OCI-LY7 (cell line): ENCODE measurements around the gene SPNS1.

ENCODE experiments used
- CTCF ChIP-seq: fragments of 200-600 bp; sonication (generic); conservative IDR thresholded peaks from 2 replicates; pipeline ENCODE4 v1.5.1; 2014; ENCODE audit warnings: mild to moderate bottlenecking, antibody characterized with exemption, low read length, moderate library complexity, mixed read lengths
- EZH2phosphoT487 ChIP-seq: fragments of 200-600 bp; sonication (generic); IDR thresholded peaks from 2 replicates; pipeline ENCODE4 v1.6.1; 2018; ENCODE audit warnings: low read depth, borderline replicate concordance, mild to moderate bottlenecking, mixed run types, antibody characterized with exemption, low read length, moderate library complexity, mixed read lengths

GRCh38 chr16:28930203-28930602 is 44.4 kb upstream of the SPNS1 start:
- TF ChIP-seq CTCF, result no peak
- no peak for TF ChIP-seq EZH2phosphoT487
